CD4-positive, alpha-beta T cell treated with Interleukin-12 subunit alpha and Interleukin-12 subunit beta, for 1 hour (primary cell): Measurements from ENCODE around the gene SCN8A.
"Not testable (repeated sequence)": the region's sequence is repeated elsewhere in the genome, so short reads cannot be mapped to it uniquely, and the experiment has no call there.

Experiments
- DNase-seq: peaks from one replicate; pipeline ENCODE4 v3.0.0-alpha.2; 2020

The SCN8A gene

DNA sequence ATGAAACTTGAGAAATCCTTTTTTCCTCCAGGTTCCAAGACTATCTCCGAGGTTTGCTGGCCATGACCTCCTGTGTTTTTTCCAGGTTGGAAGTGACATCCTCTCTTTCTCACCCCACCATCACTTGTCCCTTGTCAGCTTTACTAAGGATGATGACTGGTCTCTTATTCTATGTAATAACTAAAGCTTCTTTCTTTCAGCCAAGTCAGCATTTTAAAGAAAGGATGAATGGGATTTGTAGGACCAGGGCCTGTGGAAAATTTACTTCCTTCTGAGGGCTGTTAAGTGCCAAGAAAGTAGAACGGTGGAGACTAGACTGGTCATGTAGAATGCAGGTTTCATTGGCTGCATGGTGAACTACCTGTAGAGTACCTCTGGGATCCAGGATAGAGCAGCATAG lies 183.9 kb downstream of the SCN8A start:
- no peak for DNase-seq

DNA sequence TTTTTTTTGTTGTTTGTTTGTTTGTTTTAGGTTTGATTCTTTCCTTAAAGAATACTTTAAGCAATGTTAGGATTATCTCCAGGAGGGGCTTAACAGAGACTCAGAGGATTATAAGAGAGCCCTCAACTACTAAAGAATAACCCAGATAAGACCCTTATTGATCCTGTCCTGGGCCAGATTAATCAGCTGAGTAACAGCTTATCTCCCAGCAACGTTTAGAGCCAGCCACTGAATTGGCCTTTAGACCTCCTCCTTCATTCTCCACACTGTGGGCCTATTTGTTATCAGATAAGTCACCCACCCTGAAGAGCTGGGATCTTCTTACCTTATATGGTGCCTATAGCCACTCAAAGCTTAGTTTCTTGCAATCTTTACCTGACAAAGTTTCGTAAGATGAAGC lies 186.4 kb downstream of the SCN8A start:
- DNase-seq, result no peak

DNA sequence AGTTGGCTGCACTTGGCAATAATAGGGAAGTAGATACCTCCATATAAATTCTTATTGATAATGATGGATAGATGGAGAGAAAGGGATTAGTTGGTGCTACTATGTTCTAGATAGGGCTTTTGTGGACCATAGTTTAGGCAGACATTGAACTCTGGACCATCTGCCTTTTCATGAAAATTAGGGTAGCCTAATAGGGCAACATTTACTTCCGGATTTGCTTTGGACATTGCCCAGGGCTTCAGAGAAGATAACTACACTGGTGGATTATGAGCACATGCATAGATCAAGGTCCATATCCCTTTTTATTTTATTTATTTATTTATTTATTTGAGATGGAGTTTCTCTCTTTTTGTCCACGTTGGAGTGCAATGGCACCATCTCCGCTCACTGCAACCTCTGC lies 186.9 kb downstream of the SCN8A start:
- no peak for DNase-seq

DNA sequence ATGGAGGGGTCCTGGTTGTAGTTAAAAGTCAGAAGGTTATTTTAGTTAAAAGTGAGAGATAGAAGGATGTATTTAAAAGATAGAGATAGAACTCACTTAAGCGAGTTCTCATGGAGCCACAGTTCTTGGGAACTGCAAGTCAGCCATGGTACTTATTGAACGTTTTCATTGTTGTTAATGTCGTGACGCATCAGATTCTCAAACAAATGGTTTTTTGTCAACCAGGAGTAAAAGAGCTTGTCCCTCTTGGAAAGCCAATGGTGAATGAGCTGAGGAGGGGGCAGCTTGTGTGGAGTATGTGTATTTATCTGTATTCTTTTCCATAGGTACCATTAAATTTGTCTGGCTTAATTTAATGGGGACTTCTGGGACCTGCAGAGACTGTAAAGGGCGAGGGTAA lies 188.8 kb downstream of the SCN8A start:
- no peak for DNase-seq

DNA sequence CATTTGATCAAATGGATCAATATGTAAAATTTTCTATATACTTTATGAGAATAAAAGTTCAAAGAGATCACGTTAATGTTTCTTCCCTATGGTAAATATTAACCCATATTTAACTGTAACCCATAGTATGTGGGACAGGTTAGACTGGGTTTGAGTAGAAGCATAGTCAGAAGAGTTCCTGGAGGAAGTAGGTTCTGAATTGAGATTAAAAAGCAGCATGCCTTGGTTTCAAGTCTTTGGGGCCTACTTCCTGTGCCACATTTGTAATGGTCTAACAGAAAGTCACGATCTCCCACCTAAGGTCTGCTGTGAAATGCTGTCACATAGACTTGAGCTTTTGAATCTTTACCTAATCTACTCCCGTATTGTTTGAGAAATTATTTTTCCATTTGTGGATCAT lies 193.7 kb downstream of the SCN8A start:
- no peak for DNase-seq

DNA sequence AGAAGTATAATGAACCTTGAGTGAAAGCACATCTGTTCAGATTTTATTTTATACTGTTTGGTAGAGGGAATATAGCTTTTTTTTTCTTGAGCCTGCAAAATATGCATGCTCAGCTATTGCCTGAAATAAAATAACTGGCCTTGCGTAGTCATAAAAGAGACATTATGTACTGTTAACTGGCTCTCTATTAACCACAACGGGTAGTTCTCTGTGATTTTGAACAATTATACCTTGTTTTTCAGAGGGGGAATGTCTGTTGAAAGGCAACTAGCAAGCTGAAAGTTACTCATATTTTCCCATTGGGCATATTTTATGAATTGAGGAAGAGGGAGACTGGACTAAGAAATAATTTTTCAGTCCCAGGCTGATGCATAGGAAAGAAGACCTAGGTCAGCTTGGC lies 194.9 kb downstream of the SCN8A start:
- no peak for DNase-seq

DNA sequence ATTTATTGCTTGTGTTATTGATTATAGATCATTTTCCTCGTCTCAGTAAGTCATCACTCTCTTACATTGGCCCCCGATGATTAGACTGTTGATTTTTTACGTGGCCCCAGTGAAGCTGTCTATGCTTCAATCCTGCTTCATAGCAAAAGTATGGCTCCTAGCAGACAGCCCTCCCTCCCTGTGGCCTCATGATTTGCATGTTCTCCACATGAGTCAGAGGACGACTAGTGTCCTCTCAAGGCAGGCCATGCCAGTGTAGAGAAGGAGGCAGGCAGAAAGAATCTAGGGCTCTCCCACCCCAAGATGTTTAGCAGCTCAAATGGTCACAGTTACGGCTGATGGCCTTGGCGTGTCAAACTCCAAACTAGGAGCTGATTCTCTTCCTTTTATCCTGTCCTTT lies 197.8 kb downstream of the SCN8A start:
- DNase-seq, result no peak

DNA sequence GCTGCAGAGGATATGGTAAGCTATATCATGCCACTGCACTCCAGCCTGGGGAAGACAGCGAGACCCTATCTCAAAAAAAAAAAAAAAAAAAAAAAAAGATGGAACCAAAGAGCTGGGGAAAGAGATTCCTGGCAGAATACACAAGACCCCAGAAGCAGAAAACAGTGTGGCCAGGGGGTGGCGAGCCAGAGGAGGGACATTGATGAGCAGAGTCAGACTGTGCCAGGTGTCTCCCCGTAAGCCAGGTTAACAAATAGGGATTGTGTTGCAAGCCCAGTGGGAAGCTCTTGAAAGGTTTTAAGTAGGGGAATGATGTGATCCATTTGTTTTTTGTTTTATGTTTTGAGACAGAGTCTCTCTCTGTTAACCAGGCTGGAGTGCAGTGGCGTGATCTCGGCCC lies 201.4 kb downstream of the SCN8A start:
- no peak for DNase-seq

DNA sequence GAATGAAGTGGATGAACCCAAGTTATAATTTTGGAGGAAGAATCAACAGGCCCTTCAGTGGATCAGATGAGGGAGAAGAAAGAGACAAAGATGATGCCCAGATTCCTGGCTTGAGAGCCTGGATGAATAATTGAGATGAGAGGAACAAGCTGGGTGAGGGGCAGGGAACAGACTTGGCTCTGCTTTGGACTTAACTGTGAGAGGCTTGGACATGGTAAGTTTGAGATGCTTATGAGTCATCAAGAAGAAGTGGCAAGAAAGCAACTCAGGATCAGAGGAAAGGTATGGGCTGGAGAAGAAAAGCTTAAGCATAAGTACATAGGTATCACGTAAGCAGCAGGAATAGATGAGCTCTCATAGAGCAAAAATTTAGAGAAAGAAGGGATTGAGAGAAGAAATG lies 202.2 kb downstream of the SCN8A start:
- DNase-seq, result no peak

DNA sequence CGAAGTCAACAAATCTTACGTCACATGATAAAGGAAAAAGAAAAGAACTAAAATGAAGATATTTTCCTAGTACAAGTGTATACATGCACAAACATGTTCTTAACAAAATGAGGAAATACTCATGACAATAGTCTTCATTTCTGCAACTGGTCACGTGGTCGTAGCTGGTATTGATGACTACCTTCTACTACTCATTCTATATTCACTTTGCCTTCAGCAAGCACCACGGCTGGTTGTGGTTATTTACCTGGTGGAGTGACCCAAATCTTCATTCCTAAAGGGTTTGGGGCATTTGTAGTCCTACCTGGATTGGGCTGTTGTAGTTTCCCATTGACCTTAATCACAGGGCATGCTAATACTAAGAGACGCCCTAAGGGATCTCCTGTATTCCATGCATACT lies 206.3 kb downstream of the SCN8A start:
- no peak for DNase-seq

DNA sequence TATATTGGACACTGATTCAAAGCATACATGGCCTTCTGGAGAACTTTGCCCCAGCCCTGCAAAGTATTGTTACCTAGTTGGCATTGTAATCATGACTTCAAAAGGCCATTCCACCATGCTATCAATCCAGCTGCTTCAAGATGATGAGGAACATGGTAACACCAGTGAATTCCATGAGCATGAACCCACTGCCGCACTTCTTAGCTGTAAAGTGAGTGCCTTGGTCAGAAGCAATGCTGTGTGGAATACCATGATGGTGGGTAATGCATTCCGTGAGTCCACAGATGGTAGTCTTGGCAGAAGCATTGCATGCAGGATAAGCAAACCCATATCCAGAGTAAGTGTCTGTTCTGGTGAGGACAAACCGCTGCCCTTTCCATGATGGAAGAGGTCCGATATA lies 207.0 kb downstream of the SCN8A start:
- DNase-seq, result not testable (repeated sequence)

DNA sequence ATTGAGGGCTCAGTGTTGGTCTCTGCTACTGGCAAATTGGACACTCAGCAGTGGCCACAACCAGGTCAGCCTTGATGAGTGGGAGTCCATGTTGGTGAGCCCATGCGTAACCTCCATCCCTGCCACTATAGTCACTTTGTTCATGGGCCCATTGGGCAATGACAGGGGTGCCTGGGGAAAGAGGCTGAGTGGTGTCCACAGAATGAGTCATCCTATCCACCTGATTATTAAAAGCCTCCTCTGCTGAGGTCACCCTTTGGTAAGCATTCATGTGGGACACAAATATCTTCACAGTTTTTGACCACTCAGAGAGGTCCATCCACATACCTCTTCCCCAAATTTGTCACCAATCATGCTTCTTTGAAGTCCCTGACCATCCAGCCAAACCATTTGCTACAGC lies 207.5 kb downstream of the SCN8A start:
- no peak for DNase-seq

DNA sequence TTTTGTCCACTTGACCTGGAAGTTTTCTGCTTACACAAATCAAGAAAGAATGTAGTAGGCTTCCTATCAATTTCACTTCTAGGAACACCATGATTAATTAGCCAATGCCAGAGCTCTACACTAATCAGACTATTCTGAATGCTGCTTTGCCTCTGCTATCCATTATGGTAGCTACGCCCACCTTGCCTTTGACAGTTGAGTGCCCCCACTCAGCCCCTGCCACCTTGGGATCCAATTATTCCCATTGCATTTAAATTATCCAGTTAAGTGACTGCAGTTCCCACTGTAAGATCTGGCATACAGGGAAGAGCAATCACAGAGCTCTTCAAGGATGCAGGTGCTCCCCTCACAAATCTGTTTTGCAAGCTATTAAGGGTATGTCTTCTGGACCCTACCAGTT lies 210.0 kb downstream of the SCN8A start:
- no peak for DNase-seq

DNA sequence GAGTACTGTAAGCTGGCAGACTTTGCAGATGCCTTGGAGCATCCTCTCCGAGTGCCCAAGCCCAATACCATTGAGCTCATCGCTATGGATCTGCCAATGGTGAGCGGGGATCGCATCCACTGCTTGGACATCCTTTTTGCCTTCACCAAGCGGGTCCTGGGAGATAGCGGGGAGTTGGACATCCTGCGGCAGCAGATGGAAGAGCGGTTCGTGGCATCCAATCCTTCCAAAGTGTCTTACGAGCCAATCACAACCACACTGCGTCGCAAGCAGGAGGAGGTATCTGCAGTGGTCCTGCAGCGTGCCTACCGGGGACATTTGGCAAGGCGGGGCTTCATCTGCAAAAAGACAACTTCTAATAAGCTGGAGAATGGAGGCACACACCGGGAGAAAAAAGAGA lies 215.9 kb downstream of the SCN8A start:
- no peak for DNase-seq

DNA sequence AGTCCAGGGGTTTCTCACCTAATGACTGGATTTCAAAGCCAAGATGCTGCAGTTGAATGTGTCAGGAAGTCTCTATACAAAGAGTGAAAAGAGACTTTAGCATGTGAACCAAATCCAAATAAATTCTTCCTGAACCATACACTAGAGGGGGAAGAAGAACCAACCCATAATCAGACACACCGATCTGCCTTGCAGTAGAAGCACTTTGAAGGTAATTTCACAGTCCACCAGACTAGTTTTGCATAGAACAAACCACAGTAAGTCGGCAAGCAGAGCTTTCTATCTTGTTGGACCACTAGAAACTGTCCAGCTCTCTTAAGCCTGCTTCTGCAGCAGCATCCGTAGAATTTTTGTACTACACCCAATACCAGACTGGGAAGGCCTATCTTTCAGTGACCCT lies 218.2 kb downstream of the SCN8A start:
- no peak for DNase-seq

DNA sequence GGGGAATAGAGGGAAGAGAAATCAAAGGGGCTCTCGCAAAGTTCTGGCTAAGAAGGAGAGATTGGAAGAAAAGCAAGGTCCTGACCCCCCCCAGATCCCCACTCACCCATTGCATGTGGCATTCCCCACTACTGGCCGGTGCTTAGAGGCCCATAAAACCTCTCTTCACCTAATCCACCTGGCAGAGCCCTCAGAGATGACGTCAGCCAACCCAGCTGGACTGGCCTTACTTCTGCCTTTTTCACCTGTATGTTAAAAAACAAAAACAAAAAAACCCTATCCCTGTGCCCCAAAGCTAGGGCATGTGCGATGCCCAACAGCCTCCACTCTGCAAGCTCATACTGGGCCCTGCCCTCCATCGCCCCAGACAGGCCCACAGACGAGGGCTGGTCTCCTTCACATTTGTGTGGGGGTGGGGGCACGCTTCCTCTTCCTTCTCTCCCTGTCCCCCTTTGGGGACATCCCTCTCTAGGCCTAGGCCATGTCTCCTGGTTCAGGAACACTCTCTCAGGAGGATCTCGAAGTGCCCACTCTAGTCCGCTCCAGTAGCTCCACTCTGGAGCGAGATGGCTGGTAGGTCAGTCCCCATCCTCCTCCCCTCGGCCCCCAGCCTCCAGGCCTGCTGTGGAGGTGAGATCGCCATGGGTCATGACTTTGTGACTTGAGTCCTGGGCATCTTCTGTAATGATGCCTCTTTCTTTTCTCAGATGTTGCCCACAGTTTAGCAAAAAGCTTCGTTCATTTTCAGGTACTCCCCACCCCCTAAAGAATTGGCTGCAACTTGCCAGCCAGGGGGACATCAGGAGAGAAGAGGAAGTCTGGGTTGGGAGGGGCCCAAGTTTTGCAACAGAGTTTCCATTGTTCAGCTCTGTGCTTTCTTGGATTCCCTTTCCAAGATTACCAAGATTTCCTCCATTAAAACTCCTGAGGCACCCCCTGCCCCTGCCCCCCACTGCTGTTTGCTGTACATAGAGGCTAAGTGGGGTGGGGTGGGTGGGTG lies 220.5 kb downstream of the SCN8A start:
- no peak for DNase-seq

DNA sequence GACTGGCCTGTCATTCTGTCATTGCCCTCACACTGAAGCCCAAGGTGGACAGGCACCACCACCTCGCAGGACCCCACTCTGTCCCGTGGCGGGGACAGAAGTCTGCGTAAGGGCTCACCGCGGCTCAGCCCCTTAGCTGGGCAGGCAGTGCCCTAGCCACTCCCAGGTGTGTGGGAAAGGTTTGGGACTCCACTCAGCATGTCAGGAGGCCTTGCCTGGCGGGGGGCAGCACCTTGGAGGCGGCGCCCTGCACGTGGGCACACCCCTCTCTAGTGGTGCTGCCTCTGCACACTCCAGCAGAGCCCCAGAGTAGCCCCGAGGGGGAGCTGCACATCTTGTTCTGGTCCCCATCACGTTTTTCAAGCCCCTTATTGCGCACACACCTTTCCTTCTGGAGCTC lies 221.8 kb downstream of the SCN8A start:
- no peak for DNase-seq

DNA sequence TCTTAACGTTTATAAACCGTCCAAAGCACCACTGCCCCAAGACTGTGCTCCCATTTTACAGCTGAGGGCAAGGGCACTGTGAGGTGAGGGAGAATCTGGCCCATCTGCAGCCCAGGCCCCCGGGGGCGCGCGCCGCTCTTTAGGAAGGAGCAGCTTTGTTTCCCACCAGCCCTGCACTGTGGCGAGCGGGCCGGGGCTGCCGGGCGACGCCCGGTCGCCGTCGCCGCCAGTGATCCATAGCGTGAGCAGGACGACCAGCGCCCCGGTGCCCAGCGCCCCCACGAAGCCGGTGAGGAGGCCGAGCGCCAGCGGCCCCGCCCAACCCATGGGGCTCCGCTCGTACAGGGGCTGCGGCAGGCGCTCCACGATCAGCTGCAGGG lies 222.9 kb downstream of the SCN8A start:
- no peak for DNase-seq

DNA sequence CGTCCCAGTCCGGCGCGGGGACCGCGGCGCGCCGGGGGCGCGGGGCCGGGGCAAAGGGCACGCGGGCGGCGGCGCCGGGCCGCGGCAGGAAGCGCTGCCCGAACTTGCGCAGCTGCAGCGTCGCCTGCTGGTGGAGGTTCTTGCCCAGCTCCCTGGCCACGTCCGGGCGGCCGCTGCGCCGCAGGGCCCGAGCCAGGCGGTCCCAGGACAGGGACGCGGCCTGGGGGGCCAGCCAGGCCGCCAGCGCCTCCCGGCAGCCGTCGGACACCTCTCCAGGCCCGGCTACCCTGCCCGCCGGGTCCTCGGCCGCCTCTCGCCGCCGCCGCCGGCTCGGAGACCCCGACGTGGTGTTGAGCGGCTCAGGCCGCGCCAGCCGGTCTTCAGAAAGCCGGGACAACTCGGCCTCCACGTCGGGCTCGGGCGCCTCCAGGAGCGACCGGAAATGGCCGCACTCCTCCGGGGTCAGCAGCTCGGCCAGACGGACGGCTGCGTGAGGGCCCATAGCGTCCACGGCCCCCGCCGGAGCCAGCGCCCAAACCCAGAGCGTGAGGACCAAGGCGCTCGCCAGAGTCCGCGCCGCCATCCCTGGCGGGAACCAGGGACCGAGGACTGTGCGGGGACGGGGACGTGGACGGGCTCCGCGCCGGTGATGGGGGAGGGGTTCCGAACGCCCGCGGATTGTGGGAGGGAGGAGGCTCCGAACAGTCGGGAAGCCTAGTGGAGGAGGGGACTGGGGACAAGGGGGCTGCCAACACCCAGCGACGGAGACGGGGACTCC lies 223.5 kb downstream of the SCN8A start:
- peak; percentile 74 for DNase-seq

DNA sequence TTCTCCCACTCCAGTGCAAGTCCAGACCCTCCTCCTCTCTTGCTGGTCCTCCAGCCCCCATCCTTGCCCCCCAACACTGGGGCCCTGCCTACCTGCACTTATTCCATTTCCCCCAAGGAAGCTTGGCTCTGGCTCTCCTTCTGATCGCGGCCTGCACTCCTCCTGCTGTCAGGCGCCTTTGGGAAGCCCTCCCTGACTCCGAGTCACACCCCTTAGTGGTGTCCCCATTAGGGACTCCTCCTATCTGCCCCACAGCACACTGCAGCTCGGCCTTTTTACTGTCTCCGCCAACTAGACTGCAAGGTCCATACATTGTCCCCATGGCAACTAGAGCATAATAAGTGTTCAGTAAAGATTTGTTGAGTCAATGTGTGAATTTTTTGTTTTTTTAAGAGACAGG lies 224.5 kb downstream of the SCN8A start:
- no peak for DNase-seq

DNA sequence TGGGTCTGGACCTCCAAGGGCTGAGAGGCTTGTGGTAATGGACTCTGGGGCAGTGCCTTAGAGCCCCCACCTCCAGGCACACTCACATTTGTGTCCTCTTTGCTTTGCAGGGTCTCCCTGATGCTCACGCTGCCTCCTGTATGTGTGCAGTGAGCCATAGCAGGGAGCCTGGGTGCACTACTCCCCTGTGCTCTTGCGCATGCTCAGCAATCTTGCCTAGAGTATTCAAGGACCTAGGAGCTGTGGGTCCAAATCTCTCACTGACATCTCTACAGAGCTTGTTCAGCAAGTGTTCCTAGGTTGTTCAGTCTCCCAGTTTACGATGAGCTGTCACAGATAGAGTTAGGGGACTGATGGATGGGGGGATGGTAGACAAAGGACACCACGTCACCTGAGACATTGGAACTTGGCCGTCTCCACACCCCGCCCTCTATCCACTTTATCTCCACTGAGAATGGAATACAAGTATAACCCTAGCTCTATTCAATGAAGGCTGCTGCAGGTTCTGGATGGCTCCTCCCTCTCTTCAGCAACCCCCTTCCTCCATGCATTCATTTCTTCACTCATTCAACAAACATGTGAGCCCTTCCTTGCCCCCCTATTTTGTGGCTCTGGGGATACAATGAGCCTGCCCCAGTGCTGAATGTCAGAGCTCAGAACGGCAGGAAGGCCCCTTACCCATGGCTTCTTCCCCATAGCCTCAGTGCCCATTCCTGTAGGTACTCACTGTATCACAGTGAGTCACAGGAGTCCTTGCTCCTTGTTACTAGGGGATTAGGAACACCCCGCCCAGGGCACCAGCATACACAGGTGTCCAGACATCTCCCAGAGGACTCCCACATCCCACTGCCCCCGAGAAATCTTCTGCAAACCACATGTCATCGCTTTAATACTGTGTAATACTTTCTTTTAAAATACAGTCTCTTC lies 226.3 kb downstream of the SCN8A start:
- DNase-seq, result no peak

DNA sequence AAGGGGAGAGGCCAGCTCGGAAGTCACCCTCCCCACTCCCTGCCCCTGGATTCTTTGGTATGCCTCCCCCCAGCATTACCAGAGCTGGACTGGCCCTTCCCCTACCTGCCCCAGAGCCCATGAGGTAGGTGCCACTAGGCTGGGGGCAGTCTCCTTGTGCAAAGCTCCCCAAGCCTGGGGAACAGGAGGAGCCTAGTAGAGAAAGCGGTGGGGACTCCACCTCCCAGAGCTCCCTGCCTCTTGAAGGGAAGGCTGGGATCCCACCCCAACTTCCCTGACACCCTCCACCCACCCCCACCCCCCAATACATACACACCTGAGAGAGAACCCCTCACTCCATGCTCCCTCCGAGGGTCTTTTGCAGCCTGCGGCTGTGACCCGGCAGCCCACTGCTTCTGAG lies 227.1 kb downstream of the SCN8A start:
- DNase-seq, result no peak
